NK-92 (cell line): ENCODE data around the gene NPDC1.

Source experiments
- DNase-seq: peaks from one replicate; lab custom pipeline; 2025; ENCODE audit not compliant: unreplicated experiment; lab: John Stamatoyannopoulos, UW

The NPDC1 gene

DNA sequence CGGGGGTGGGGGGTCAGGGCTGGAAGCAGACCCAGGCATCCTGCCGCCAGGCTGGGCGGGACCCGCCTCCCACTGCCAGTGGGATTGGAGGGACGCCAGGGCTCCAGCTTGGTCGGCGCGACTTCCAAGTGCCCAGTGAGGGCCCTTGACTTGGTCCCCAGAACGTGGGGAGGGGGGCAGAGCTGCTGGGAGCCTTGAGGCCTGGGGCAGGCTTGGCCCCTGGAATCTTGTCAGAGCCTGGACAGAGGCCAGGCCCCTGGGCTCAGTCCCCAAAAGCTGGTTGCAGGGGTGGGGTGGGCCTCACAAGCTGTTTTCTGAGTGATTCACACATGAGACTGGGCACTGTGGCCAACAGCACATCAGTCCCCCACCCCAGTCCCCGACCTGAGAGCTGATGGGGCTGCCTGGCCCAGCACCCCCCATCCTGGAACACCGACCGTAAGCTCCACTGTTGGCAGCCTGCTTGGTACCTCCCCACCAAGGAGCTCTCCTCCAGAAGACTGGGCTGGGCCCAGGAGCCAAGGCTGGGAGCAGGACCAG is 50.1 kb downstream of the NPDC1 start:
- no peak for DNase-seq

GRCh38 chr9:136995362-136995761 is 50.6 kb downstream of the NPDC1 start:
- DNase-seq, result no peak

DNA sequence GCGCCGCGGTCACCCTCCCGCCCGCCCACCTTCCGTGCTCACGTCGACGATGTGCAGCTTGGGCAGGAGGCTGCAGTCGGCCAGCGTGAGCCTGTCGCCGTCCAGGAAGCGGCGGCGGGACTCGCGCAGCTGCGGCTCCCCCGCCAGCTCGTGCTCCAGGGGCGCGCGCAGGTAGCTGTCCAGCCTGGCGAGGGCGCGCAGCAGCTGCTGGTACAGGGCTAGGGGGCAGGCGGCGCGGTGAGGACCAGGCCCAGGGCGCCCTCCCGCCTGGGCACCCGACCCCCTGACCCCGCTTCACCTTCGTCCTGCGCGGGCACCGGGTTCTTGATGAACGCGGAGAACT is 51.1 kb downstream of the NPDC1 start:
- DNase-seq, result no peak

GRCh38 chr9:136994180-136994887 is 51.6 kb downstream of the NPDC1 start:
- no peak for DNase-seq

GRCh38 chr9:136992819-136993369 is 53.1 kb downstream of the NPDC1 start:
- no peak for DNase-seq

DNA sequence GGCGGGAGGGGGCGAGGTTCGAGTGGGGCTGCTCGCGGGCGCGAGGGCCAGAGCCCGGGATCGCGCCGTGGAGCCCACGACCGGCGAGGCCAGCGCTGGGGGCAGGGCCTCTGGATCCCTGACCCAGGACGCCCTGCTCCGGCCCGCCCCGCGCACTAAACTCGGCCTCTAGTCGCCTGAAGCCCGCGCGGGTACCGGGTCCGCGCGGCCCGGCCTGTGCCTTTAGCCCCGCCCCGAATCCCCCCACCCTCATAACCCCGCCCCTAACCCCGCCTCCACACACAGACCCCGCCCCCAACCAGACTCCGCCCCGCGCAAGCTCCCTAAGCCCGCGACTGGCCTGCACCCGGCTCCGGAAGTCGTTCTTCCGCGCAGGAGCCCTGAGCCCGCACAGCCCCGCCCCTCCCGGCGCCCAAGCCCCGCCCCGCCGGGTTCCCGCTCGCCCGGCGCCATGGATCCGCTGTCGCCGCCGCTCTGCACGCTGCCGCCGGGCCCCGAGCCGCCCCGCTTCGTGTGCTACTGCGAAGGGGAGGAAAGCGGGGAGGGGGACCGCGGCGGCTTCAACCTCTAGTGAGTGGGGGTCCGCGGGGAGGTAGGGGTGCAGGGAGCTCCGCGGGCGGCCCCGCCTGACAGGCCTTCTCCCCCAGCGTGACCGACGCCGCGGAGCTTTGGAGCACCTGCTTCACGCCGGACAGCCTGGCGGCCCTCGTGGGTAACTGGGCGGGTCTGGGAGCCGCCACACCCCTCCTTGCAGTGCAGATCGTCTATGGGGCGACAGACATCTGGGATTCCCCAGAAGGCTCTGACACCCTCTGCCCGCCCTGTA is 53.8 kb downstream of the NPDC1 start, which contains the start of gene PAXX:
Gene PAXX, plus strand, starts transcription at position 430 of the 826 bp plus-strand sequence. Its CDS starts 22 bp downstream, at position 452.
- DNase-seq, result peak; percentile 28

DNA sequence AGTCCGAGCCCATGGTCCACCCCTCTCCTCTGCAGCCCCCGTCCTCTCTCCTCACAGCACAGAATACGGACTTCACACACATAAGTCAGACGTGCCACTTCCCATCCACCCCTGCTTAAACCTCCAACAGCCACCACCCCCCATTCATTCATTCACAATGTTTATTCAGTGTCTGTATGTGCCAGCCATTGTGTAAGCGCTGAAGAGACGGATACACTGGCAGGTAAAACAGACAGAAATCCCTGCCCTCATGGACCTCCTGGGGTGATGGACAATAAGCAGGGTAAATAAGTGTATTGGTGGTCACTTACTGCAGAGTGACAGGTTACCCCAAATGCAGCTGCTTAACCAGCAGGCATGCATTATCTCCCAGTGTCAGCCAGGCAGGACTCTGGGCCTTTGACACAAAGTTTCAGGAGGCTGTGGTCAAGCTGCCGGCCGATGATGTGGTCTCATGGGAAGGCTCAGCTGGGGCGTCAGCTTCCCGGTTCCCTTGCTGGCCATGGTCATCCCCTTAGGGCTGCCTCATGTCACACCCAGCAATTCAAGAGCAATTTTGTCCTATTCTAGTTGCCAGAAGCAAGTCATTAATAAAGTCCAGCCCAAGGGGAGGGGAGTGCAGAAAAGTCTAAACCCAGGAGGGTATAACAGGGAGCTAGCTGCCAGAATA is 55.6 kb downstream of the NPDC1 start:
- no peak for DNase-seq
